Kidney capillary endothelial cell (primary cell): ENCODE data around the gene DRD5.

Experiments used
- DNase-seq: peaks from one replicate; pipeline ENCODE4 v3.0.0-alpha.2; 2018; ENCODE audit warnings: low spot score

Gene DRD5

DNA sequence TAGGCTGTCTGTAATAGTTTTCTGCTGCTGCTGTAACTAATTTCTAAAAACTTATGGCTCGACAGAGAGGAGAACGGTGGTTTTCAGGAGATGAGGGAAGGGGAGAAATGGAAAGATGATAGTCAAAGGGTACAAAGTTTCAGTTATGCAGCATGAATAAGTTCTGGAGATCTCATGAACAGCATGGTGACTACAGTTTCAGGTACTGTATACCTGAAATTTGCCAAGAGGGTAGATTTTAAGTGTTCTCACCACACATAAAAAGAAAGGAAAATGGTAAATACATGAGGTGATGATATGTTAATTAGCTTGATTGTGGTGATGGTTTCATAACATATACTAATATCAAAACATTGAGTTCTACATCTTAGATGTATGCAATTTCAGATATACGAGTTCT, 34.9 kb downstream of the DRD5 start:
- DNase-seq = no peak

DNA sequence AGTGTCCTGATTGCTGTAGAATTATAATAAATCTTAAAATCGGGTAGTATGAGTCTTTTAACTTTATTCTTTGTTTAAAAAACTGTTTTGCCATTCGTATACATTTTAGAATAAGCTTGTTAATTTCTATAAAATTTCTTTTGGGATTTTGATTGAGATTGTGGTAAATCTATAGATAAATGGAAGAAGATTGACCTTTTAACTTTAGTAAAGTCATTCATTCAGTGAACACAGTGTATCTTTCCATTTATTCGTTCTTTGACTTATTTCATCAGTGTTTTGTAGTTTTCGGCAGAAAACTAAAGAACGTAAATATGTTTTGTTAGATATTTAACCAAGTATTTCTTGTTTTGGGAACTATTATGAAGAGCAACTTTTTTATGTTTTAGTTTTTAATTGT, 38.9 kb downstream of the DRD5 start:
- DNase-seq = no peak

DNA sequence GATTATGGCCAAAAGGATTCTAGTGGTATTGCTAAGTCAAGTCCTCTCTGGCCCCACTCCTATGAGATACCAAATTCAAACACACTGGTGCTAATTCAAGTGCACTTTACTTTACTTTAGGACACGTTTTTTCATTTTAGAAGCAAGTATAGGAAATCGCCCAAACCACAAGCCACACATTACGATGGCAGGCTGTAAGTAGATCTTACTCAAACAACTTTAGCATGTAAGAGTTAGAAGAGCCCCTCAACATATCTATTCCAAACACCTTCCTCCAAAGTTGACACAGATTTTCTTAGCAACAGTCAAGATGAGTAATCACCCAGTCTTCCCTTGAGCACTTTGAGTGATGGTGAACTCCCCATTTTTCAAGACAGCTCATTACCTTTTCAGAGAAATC, 43.6 kb downstream of the DRD5 start:
- DNase-seq = no peak

- DNase-seq = no peak
Observed at GRCh38 chr4:9826551-9826950, 45.1 kb downstream of the DRD5 start.

DNA sequence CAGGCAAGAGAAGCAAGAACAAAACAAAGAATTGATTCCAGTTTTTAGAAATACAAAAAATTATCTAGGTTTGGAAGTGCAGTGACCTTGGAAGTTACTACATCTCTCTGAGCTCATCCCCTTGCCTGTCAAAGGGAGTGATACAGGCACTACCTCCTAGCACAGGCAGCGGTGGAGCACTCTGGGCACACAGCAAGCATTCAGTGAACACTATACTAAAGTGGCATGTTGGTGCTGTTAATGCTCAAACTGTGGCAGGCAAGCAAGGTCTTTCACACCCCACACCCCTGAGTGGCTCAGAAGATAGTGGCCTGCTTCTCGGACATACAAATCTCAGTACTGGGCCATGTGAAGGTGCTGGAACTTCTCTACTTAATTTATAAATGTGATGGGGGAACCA, 51.2 kb downstream of the DRD5 start:
- DNase-seq = no peak

GRCh38 chr4:9833421-9833820, 52.0 kb downstream of the DRD5 start:
- no peak for DNase-seq
